HG02870 (cell line): ENCODE results near the gene TAF4.
"Not testable (repeated sequence)": the region's sequence is repeated elsewhere in the genome, so short reads cannot be mapped to it uniquely, and the experiment has no call there.

Experiments
- ATAC-seq: cut with Tn5 transposase; IDR thresholded peaks from one replicate; pipeline ENCODE4 v1.9.1; 2021; ENCODE audit warnings: mild to moderate bottlenecking, moderate library complexity; ENCODE audit not compliant: unreplicated experiment

The TAF4 gene

DNA sequence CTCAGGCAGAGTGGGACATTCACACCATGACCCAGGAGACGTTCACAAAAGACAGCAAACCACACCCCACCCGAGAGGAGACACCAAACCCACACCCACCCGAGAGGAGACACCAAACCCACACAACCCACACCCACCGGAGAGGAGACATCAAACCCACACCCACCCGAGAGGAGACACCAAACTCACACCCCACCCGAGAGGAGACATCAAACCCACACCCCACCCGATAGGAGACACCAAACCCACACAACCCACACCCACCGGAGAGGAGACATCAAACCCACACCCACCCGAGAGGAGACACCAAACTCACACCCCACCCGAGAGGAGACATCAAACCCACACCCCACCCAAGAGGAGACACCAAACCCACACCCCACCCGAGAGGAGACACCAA is 84.0 kb downstream of the TAF4 start:
- ATAC-seq = not testable (repeated sequence)

DNA sequence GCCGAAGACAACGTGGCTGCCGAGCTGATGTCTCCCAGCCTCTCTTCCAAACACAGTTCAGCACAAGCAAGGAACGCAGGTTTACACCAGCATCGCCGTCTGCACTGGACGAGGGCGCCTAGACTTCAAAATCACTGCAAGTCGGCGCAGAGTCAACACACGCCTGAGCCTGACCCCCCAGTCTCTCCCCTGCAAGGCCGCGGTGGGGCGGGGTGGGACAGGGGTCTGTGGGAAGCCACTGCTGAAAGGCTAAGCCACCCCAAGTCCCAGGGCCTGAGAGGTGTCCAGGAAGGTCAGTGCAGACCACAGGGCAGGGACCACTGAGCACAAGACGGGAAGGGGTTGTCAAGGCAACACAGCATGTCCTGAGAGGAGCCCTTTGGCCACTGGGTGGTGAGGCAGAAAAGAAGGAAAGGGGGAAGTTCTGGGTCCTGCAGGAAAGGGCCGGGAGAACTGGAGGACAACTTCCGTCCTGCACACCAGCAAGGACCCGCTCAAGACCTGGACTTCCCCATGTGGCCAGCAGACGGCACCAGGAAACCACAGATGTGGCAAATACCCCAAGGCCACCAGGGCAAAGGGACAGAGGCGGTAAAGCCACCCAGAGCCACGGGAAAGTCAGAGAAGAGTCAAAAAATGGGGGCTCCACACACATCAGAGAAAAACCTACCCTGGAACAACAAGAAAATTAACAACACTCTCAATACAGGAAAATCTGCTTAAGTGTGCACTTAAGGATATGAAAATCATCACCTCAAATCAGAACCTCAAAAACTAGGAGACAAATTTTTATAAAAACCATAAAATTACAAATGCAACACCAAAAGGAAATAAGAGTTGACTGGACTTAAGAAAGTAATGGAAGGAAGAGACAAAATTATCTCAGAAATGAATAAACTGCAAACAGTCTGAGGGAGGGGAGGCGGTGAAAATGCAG is 84.8 kb downstream of the TAF4 start:
- ATAC-seq = no peak

DNA sequence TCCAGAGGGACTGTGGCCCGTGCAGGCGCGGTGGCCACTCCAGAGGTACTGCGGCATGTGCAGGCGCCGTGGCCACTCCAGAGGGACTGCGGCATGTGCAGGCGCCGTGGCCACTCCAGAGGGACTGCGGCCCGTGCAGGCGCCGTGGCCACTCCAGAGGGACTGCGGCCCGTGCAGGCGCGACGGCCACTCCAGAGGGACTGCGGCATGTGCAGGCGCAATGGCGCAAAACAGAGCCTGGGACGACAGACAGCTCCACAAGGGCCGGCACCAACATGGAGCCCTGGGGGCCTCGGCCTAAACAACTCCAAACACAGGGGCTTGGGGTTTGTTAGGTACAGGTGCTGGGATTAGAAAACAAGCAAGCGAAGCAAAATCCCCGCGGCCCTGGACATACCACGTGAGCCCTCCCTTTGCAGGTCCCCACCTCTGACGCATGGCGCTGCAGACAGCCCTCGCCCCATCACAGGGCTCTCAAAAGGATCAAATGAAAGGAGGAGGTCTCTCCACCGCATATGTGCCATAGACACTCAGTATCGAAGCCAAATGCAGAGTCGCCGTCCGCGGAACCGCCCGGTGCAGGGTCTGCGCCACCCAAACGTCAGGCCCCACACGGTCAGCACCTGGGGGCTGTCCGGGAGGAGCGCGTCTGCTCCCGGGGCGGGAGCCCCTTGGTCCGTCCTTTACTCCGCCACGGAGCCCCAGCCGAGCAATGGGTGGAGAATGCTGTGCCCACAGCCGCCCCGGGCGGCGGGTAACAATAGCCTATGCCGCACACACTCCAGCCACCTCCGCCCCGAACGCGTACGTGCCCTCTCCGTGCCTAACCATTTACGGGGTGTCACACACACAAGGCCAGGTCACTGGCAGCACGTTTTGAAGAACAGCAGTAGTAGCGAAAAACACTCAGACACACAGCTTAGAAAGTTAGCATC is 85.7 kb downstream of the TAF4 start:
- ATAC-seq = no peak

DNA sequence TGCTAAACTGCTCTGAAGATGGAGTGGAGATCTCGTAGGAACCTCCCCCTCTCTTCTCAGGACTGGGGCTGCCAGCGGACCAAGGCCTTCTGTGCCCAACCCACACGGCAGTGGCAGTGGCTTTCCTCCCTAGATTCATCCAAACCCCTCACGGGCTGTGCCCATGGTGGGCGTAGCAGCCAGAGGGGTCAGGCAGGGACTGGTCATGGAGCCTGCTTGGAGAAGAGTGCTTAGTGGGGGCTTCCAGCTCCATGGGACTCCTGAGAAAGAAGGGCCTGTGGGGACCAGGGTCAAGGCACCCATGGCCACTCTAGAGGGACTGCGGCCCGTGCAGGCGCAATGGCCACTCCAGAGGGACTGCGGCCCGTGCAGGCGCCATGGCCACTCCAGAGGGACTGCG is 86.6 kb downstream of the TAF4 start:
- ATAC-seq = no peak

DNA sequence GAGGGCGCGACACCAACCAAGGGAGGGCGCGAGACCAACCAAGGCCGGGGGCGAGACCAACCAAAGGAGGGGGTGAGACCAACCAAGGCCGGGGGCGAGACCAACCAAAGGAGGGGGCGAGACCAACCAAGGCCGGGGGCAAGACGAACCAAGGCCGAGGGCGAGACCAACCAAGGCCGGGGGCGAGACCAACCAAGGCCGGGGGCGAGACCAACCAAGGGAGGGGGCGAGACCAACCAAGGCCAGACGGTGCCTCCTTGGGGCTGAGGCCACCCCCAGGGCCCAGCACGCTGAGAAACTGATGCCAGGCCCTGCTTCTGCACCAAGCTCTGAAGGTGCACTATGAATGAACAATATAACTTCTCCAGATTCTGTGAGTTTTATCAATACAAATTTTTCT is 87.2 kb downstream of the TAF4 start:
- no peak for ATAC-seq

DNA sequence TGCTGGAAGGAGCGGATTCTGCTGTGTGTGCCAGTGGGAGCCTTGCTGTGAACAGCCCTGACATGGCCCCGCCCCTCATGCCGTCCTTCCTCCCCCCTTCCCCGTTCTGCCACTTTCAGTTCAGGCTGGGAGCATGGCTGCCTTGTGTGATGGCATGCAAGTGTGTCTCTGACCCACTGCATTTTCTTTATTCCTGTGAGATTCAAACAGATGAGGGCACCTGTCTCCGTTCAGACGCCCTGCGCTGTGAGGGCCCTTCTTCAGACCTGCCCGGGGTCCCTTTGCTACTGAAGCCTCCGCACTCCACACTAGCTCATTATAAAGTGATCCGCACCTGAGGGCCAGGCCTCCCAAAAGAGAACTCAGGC is 88.3 kb downstream of the TAF4 start:
- no peak for ATAC-seq

DNA sequence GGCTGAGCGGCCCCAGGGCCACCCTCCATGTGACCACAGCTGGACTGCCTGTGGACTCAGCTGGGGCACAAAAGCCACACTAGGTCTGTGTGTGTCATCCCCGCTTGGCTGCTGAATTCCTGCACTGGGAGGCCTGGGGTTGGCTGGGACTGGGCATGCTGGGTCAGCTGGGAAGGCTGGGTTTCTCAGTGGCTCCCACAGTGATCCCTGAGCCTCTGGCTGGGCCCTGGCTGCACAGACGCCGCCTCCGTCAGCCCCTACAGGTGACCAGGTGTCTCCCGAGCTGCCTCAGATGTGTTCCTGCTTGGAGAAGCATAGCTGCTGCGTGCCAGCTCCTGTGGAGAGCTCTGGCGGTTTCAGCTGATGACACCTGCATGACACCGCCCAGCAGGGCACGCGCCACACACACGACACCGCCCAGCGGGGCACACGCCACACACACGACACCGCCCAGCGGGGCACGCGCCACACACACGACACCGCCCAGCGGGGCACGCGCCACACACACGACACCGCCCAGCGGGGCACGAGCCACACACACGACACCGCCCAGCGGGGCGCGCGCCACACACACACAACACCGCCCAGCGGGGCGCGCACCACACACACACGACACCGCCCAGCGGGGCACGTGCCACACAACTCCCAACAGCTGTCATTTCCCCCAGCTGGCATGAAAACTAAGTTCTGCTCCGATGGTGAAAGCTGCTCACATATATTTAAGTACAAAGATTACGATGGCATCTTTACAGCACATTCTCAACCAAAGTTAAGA is 88.8 kb downstream of the TAF4 start:
- no peak for ATAC-seq

DNA sequence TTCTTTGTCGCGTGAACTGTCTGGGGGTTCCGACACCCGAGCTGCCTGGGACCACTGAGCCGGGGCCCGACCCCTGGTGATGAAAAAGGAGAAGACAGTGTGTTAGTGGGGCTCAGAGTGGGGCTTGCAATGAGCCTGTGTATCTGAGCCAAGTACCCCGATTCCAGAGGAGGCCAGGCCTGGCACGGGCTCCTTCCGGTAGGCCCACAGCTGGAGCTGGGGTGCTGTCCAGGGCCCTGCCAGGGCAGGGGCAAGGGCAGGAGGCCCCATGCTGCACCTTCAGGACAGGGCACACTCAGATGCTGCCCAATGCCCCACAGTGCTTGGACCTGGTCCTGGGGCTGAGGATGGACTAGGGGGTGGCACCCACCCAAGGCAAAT is 89.4 kb downstream of the TAF4 start:
- no peak for ATAC-seq

DNA sequence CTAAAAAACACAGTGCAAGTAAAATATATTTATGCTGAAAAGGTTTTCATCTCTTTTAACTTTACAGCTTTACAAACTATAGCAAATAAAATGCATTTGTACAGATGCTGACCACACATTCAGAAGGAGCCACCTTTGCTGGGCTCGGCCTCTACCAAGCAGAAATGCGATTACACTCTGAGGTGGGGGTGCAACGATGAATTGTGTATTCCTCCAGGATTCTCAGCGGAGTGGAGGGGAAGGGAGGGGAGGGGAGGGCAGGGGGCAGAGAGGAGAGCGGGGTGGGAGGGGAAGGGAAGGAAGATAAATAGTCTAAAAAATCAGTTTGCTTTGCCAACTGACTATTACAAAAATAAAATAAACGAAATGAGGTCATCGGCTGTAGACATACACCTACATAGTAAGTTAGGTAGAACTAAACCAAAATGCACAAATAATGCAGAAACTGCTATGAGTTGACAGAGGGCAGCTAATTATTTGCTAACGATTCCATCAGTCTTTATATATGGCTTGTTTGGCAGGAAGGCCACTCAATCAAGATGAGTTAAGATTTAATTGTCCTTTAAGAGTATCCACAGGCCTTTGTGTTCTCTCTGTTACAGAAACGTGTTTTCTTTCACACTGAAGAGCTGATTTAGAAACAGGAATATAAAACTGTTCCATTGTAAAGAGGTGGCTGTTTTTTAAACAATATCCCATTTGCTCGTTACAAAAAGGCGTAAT is 90.1 kb downstream of the TAF4 start:
- ATAC-seq = no peak

DNA sequence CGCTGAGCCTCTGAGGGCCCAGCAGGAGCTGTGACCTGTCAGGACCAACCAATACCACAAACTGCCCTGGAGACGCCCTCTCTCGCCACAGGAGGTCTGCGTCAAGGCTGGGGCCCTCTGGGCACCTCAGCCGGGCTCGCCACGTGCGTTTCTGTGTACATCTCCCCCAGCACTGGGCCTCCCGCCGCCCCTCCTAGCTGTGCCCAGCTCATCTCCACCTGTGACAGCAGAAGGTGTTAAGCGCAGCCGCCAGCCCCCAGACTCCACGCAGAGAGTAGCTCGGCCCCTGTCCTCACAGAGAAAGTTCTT is 91.4 kb downstream of the TAF4 start:
- no peak for ATAC-seq

DNA sequence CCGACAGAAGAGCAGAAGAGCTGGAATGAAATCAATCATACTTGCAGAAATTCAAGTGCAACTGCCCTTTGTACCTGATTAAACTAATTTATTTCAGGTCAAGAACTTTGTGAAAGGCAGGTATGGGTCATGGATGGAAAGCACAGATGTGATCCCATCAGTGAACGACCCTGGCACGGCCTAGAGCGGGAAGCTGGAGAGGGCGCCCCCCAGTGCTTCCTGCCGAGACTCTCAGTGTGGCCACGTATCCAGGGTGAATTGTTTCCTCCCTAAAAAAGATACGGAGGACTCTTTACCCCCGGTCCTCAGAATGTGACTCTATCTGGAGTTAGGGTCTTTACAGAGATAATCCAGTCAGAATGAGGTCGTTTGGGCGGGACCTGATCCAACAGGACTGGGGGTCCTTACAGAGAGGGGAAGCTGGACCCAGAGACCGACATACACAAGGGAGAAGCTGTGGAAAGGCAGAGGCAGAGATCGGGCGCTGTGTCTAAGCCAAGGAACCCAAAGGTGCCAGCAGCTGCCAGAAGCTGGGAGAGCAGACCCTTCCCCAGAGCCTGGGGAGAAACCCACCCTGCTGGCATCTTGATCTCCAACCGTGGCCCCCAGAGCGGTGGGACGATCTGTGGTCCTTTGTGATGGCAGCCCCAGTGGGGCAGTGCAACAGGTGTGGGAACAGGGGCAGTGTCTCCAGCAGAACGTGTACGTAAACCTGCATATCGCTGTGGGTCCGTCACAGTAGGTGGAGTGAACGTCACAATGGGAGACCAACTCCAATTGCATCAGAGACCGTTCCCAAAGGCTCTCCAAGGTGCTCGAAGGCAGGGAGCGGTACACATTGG is 91.9 kb downstream of the TAF4 start:
- no peak for ATAC-seq

DNA sequence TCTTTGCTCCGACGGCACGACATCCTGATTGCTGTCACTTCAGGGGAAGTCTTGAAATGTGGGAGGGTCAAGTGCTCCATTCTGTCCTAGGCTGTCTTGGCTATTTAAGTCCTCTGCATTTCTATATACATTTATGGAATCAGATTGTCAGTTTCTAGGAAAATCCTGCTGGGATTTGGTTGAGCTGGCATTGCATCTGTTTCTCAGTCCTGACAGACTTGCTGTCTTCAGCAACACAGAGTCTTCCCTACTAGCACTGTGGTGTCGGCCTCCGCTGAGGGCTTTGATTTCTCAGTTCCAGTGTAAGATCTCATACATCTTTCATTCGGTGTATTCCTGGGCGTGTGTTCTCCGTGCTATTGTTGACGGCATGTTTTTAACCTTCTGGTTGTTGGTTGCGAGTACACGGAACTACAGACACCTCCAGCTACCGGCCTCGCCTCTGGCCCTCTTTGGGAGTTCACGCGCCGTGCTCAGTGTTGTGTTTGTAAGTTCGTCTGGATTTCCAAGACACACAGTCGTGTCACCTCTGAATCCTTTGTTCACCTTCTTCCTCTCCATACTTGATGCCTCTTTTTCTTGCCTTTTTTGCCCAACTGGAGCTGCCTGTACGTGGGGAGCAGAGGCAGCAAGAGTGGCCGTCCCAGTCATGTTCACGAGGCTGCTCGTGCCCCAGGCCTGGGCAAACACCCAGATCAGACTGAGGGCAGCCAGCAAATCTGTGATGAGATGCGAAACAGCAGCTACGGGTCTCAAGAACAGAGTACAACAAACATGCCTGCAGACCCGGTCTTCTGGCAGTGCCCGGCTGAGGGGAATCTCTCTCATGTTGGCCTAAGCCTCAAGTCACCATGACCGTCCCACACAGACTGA is 92.8 kb downstream of the TAF4 start:
- ATAC-seq = no peak

DNA sequence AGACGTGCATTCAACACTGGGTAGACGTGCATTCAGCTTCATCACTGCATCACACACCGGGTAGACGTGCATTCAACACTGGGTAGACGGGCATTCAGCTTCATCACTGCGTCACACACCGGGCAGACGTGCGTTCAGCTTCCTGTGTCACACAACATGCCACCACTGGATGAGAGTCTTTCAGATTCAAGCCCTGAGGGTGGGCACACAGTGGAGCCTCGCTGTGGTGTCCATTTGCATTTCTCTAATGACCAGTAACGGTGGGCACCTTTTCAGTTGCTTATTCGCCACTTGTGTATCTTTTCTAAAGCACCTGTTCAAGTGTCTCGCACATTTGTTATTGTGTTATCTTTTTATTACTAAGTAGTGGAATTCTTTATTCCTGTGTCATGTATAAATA is 94.1 kb downstream of the TAF4 start:
- not testable (repeated sequence) for ATAC-seq

DNA sequence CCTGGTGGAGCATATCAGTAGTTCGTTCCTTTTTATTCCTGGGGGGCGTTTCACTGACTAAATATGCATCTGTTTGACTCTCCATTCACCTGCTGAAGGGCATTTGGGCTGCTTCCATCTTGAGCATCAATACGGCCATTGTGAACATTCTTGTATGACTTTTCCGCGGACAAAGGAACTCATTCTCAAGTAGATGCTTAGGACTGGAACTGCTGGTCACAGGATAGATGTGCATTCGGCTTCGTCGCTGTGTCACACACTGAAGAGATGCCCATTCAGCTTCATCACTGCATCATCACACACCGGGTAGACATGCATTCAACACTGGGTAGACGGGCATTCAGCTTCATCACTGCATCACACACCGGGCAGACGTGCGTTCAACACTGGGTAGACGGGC is 95.3 kb downstream of the TAF4 start:
- no peak for ATAC-seq

DNA sequence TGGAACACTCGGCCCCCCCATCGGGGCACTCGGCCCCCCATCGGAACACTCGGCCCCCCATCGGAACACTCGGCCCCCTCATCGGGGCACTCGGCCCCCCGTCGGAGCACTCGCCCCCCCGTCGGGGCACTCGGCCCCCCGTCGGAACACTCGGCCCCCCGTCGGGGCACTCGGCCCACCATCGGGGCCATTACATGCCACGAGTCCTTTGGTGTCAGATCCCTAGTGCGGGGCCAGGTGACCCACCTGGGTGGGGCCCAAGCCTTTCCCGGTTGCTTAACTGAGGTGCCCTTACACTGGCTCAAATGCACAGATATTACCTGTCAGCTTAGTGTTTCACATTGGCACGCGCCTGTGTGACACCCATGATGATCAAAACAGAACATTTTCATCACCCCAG is 95.9 kb downstream of the TAF4 start:
- ATAC-seq = no peak

DNA sequence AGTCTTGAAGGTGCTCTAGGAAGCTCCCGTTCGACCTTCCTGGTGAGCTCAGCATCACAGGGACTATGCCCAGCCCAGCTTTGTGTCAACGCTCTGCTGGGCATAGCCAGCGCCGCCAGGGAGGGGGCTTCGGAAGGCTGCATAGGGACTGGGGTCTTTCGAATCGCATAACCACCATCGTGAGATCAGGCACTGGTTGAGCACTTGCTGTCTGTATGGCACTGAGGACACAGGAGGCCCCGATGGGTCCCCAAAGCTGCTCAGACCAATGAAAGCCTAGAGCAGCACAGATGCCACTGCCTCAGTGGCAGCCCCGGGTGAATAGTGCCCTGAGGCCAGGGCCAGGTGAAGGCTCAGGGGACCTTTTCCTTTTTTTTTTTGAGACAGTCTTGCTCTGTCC is 96.7 kb downstream of the TAF4 start:
- no peak for ATAC-seq

DNA sequence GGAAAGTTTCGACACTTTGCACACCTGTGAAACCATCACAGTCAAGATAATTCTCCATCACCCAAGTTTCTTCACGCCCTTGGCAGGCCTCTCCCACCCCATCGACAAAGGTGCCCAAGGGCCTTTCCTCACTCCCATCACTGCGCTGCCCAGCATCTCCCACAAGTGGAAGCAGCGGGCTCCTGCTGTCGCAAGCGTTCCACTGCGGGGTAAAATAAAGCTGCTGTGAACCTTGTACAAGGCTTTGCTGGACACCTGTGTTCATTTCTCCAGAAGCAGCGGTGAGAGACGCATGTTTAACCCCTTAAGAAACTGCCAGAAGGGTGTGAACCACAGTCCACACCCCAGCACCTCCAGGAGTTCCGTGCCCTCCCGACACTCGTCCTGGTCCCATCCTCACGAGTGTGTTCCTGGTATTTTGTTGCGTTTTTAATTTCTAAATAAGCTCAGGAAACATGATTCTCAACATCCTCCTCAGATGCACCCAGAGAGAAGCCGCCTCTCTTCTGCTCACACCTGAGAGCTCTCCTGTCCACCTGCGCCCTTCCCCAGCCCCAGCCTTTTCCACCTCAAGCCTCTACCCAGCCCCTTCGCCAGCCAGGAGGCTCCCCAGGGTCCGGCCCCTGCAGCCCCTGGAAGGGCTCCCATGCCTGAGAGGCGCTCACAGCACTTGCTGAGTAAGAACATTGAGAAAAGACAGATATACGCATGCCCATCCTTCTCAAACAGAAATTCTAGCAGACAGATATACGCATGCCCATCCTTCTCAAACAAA is 97.5 kb downstream of the TAF4 start:
- no peak for ATAC-seq

DNA sequence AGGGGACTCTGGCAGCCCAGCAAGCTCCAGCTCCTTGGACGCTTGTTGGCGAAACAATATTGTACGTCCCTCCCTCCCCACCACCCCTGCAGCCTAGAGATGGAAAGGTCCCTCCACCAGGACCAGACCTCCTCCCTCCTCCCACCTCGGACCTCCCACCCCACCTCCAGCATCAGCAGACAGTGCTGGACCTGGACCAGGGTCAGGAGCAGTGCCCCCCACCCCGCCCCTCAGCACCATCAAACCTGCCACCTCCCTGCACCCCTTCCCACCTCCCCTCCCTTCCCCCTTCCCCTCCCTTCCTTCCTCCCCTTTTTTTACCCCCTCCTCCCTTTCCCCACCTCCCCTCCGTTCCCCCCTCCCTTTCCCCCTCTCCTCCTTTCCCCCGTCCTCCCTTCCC is 98.4 kb downstream of the TAF4 start:
- no peak for ATAC-seq
